ENCODE data around the gene GALNTL6. TPM values are rescaled to one million over a fixed set of nuclear protein-coding genes. Genes with fewer than 3 reads are reported as not detected.

GALNTL6 gene
- total and polyA plus RNA-seq, 9 of the 15 experiments (the other 6 are each of a cell fraction or from before 2014, with no cell fraction given): 0.18 to 0.50 (median 0.29) TPM

GRCh38 chr4:172155838-172156345 lies 342.7 kb downstream of the GALNTL6 start (continued):
- TF ChIP-seq ZNF407 (IDR thresholded peaks at IDR 0.05; ENCODE audit: low read depth): no peak
- TF ChIP-seq ERF (CRISPR knock-in tag; IDR thresholded peaks at IDR 0.05): no peak
- TF ChIP-seq ETV6 (IDR thresholded peaks at IDR 0.05; ENCODE audit: borderline replicate concordance in 1 of 2, low read depth in 2 of 2, low read length in 1 of 2): no peak
- no peak for TF ChIP-seq ETV6 (CRISPR knock-in tag; IDR thresholded peaks at IDR 0.05; ENCODE audit: borderline replicate concordance)
- no peak for TF ChIP-seq TCF15 (CRISPR knock-in tag; IDR thresholded peaks at IDR 0.05)
- TF ChIP-seq SUPT5H (IDR thresholded peaks at IDR 0.05): peak; percentile 82
- TF ChIP-seq ZFP1 (CRISPR knock-in tag; IDR thresholded peaks at IDR 0.05): no peak
- no peak for TF ChIP-seq ZHX1 (conservative IDR thresholded peaks at IDR 0.05; ENCODE audit: low read length)
- no peak for TF ChIP-seq NFE2L1 (tag; IDR thresholded peaks at IDR 0.05; ENCODE audit: borderline replicate concordance, low read depth)
- no peak for TF ChIP-seq MEF2A (IDR thresholded peaks at IDR 0.05; ENCODE audit: control insufficient read depth, low read depth, low read length)
- peak; percentile 34 for TF ChIP-seq ASH1L (IDR thresholded peaks at IDR 0.05; ENCODE audit: borderline replicate concordance, low read depth, partially characterized antibody)
- TF ChIP-seq ELF4 (CRISPR knock-in tag; IDR thresholded peaks at IDR 0.05): no peak
- TF ChIP-seq ZNF655 (CRISPR knock-in tag; IDR thresholded peaks at IDR 0.05): no peak
- TF ChIP-seq ZNF76 (CRISPR knock-in tag; IDR thresholded peaks at IDR 0.05; ENCODE audit: borderline replicate concordance): no peak
- no peak for TF ChIP-seq HMG20A (CRISPR knock-in tag; conservative IDR thresholded peaks at IDR 0.05)

All from K562 (cell line).